Caki2 (cell line): Measurements from ENCODE around the gene SLC4A3. TPM values are rescaled to one million over a fixed set of nuclear protein-coding genes. Genes with fewer than 3 reads are reported as not detected.

Experiments used
- DNase-seq: peaks from one replicate; pipeline ENCODE4 v3.0.0-alpha.2; 2015; ENCODE audit warnings: low read depth
- in situ Hi-C: cut with HindIII; loops from 2 replicates; pipeline ENCODE4 v1.10.0; 2016; ENCODE audit warnings: low sequenced_read_pairs, low pct_unique_long_range_greater_than_20kb, mixed read lengths
- total RNA-seq: library from RNA; depleted of rRNA; stranded (reverse); fragments of >200 nt; shearing (Covaris generic); gene quantifications from 2 replicates; pipeline ENCODE4 v1.2.3, GENCODE V29; 2014; ENCODE audit warnings: low replicate concordance

Gene SLC4A3
- total RNA-seq, 1 experiment from 2014 or later: 3.5 TPM

GRCh38 chr2:219611866-219612576, 15.4 kb upstream of the SLC4A3 start:
- in situ Hi-C loops: no loop called here
- no peak for DNase-seq

- no peak for DNase-seq
- in situ Hi-C loops: no loop called here
These were observed 14.7 kb upstream of the SLC4A3 start for GRCh38 chr2:219612577-219613286.

- no peak for DNase-seq
- in situ Hi-C loops: no loop called here
These were observed 13.9 kb upstream of the SLC4A3 start for GRCh38 chr2:219613461-219614070.

DNA sequence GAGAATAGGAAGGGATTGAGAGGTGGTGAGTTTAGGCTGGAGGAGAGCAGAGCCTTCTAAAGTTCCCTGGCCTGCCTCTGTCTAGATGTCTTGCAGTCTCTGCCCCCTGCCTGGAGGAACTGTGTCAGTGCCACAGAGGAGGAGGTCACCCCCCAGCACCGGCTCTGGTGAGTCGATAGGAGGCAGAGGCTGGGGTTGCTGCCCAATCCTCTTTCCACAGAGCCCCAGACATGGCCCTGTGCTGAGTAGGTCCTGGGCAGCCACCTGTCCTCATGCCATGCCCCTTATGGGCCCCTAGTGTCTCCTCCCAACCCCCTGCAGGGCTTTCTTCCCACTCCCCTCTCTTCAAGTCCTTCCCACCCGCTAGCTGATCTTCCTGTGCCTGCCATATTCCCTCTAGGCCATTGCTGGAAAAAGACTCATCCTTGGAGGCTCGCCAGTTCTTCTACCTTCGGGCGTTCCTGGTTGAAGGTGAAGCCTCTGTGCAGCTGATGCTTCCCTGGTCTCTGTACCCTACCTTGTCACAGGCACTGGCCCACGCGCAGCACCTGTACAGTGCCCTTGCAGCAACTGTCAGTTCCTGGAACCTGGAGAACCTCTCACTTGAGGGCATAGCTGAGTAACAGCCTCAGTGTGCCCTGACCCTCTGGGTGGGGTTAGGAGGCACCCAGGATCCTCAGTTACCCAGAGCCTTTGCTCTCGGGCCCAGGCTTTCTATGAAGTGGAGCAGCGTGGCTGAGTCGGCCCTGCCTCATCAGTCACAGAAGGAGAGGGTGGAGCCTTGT, 13.2 kb upstream of the SLC4A3 start:
- no peak for DNase-seq
- in situ Hi-C loops: no loop called here

- DNase-seq: no peak
- in situ Hi-C loops: no loop called here
These were observed 12.4 kb upstream of the SLC4A3 start for GRCh38 chr2:219615036-219615435.

- DNase-seq: no peak
- in situ Hi-C loops: no loop called here
These were observed 11.5 kb upstream of the SLC4A3 start for GRCh38 chr2:219615894-219616293.

DNA sequence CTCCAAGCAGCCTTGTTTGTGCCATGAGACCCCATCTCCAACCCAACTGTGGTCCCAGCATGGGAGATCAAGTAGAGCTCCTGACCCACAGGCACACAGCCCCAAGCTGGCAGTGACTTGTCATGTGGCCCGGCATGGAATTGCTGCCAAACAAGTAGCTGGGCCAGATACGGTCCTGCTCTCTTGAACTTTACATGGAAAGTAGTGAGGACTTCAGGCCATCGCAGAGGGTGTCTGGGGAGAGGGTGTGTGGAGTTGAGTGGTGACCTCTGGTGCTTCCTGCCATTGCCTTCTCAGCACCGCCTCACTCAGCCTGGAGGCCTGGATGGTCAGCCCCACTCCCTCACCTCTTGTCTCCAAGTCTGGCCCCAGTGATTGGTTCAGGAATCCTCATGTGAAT, 10.9 kb upstream of the SLC4A3 start:
- DNase-seq: no peak
- in situ Hi-C loops: no loop called here

DNA sequence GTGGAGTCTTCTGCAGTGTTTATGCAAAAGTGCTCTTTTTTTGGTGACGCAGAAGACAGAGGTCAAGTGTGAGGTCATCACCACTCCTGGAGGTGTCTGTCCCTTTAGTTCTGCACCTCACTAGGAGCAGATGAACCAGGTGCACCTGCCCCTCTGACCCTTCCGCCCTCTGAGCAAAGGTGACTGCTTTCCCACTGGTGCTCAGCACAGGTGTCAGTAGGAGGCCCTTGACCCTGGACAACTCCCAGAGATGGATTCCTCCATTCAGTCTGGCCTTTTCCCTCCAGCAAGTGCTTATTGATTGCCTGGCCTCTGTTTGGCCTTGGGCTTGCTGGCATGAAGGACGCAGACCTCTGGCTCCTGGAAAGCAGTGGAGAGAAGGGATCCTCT, 8.7 kb upstream of the SLC4A3 start:
- DNase-seq: no peak
- in situ Hi-C loops: no loop called here

DNA sequence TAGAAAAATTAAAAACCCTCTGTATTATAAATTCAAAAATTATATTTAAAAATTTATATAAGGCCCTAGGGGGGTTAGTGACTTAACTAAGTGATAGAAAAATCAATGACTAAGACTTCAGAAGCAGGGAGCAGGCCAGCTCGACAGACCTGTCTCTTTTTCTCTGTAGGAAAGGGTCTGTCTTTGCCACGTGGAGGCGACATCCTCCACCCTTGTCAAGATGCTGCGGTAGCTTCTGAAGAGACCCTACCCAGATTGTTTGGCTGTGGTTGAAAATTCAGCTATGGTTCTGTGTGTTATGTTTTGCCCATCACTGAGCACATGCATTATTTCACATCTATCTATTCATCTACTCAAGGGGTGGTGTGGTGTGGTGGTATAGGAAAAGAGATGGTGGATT, 8.2 kb upstream of the SLC4A3 start:
- in situ Hi-C loops: no loop called here
- DNase-seq: no peak

GRCh38 chr2:219620546-219620945, 6.9 kb upstream of the SLC4A3 start:
- in situ Hi-C loops: no loop called here
- DNase-seq: no peak

DNA sequence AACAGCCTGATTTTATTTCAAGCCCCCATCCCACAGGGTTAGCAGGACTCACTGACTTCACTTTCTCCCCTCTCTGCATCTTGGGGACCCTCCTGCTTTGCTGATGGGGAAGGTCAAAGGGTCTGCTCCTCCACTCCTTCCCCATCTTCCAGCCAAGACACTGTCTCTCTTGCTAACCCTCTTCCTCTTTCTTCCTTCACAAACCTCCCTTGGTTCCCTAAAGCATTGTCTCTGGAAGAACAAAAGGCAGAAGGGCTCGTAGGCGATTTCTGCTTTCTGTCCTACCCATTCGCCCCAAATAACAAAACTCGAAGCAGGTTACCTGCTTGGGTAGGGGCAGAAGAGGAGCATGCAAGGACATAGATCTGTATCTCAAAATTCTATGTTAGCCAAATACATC, 5.5 kb upstream of the SLC4A3 start:
- no peak for DNase-seq
- in situ Hi-C loops: no loop called here

DNA sequence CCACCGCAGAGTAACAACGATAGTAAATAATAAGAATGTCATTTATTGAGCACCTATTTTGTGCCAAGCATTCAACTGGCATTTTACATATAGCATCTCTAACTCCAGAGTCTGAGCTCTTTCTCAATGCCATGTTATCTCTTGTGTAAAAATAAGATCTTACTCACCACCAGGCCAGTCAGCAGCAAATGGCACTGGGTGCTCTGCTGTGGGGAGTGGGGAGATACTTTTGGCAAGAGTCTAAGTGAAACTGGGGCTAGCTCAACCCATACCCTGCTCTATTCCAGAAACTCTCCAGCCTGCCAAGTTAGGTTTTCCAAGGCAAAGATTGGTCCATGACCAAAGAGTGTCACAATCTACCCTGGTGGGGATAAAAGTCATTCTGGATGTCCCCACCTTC, 5.0 kb upstream of the SLC4A3 start:
- no peak for DNase-seq
- in situ Hi-C loops: no loop called here

GRCh38 chr2:219624565-219624964, 2.9 kb upstream of the SLC4A3 start:
- DNase-seq: no peak
- in situ Hi-C loops: no loop called here

DNA sequence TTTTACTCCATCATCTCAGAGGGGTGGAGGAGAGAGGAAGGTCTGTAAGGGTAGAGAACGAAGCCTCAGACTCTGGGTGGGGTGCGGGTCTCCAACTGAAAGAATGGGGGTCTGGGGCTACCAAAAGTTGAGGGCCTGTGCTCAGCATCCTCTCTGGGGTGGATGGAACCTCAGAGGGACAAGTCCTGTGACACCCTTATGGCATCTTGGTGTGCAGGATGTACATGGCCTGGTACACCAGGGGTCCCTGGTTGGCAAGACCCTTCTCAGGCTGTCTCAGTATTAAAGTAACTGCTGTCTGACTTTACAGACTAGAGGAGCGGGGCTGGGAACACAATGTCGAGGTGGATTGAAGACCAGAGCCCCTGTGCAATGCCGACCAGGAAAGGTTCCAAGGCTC, 2.3 kb upstream of the SLC4A3 start:
- in situ Hi-C loops: no loop called here

GRCh38 chr2:219626540-219626939, 890 bp upstream of the SLC4A3 start:
- DNase-seq: no peak
- in situ Hi-C loops: no loop called here

More for the DNA sequence above, 2.3 kb upstream of the SLC4A3 start:
- no peak for DNase-seq

DNA sequence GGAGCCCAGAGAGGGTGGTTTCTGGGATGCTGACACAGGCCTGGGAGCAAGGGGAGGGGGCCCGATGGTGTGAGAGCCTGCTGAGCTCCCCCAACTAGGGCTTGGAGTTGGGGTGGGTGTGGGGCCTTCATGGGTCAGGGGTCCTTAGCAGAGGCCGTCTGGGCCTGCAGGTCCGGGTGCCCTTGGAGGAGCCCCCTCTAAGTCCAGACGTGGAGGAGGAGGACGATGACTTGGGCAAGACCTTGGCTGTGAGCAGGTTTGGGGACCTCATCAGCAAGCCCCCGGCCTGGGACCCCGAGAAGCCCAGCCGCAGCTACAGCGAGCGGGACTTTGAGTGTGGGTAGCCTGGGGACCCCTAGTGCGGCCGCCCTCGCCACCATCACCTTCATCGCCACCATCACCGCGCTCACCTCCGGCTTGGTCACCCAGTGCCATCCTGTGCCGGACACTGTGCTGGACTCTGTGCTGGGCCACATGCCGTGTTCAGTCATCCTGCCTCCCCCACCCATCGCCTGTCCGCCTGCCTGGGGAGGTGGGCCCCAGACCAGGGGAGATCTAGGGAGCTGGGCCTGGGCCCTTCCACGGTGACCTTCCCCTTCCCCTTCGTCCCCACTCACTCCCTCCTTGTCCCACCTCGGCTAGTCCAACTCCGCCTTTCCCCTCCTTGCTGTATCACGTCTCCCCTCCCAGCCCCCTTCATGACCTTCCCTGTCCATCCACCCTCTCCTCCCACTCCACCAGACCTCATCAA, 980 bp downstream of the SLC4A3 start:
- in situ Hi-C loops: no loop called here
- DNase-seq: no peak

DNA sequence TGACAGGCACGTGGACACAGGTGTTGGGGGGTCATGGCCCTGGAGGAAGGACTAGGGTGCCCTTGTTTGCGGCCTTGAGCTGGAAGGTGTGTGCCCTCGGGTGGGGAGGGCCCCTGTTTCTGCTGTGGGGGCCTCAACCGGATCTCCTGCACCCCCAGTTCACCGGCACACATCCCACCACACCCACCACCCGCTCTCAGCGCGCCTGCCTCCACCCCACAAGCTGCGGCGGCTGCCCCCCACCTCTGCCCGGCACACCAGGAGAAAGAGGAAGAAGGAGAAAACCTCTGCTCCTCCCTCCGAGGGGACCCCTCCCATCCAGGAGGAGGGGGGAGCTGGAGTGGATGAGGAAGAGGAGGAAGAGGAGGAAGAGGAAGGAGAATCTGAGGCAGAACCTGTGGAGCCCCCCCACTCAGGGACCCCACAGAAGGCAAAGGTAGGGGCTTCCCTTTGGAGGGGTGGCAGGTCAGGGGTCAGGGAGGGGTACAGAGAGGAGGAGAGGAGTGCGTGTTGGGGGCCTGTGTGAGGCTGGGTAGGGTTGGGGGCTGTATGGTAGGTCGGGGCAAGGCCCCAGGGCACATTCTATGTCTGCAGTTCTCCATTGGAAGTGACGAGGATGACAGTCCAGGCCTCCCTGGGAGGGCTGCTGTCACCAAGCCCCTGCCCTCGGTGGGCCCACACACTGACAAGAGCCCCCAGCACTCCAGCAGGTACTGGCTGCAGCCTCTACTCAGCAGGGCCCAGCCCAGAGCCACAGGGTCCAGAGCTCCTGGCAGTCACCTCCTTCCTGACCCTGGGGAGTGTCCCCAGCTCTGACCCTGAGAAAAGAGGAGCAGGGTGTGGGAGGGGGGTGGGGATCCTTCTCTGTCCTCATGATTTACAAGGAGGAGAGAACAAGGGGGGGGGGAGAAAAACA, 1.8 kb downstream of the SLC4A3 start:
- in situ Hi-C loops: no loop called here
- no peak for DNase-seq
